Upper lobe of left lung (tissue), 6 donors: ENCODE results near the gene M1AP. TPM values are rescaled to one million over a fixed set of nuclear protein-coding genes. Genes with fewer than 3 reads are reported as not detected.

Source experiments
- ATAC-seq, 2 donors: fragments of 200-7000 bp; cut with Tn5 transposase; one replicate each; pipeline ENCODE4 v1.9.1; 2022; ENCODE audit warnings: mild to moderate bottlenecking in 2 of 2, moderate library complexity in 2 of 2; ENCODE audit not compliant: low FRiP score in 2 of 2
- DNase-seq, 2 donors: peaks; one replicate each; pipeline ENCODE4 v3.0.0-alpha.2; 2019 to 2020
- H3K27ac ChIP-seq, 4 donors: fragments of 200-600 bp; sonication (generic); one replicate each; pipeline ENCODE4 v1.5.1; 2016 to 2019
- H3K27me3 ChIP-seq, 4 donors: fragments of 200-600 bp; sonication (generic); one replicate each; pipeline ENCODE4 v1.5.1; 2017 to 2019
- H3K36me3 ChIP-seq, 4 donors: fragments of 200-600 bp; sonication (generic); one replicate each; pipeline ENCODE4 v1.5.1; 2016 to 2019
- H3K4me1 ChIP-seq, 4 donors: fragments of 200-600 bp; sonication (generic); one replicate each; pipeline ENCODE4 v1.5.1; 2018 to 2019
- H3K4me3 ChIP-seq, 4 donors: fragments of 200-600 bp; sonication (generic); one replicate each; pipeline ENCODE4 v1.5.1; 2017 to 2019; ENCODE audit warnings: mild to moderate bottlenecking in 2 of 4, moderate library complexity in 1 of 4
- H3K9me3 ChIP-seq, 4 donors: fragments of 200-600 bp; sonication (generic); one replicate each; pipeline ENCODE4 v1.5.1; 2018 to 2019
- EP300 ChIP-seq, 4 donors: sonication (generic); formaldehyde crosslinking; IDR thresholded peaks; one replicate each; pipeline ENCODE4 v1.5.1; 2017; ENCODE audit warnings: antibody characterized with exemption in 4 of 4, control low read depth in 2 of 4
- POLR2A ChIP-seq, 4 donors: fragments of 450-650 bp; IDR thresholded peaks; one replicate each; pipeline ENCODE4 v1.5.1; 2016 to 2017; ENCODE audit warnings: antibody characterized with exemption in 4 of 4, mild to moderate bottlenecking in 2 of 4
- POLR2AphosphoS5 ChIP-seq, 2 donors: sonication (generic); formaldehyde crosslinking; IDR thresholded peaks; one replicate each; pipeline ENCODE4 v1.5.1; 2017; ENCODE audit warnings: antibody characterized with exemption in 2 of 2
- WGBS, 2 donors: methylation state at CpG; one replicate each; pipeline ENCODE4 v1.1.5; 2017 to 2018; 5-methylcytosine and 5-hydroxymethylcytosine counted together
- total RNA-seq, 6 donors: library from RNA; depleted of rRNA in 4 of 6; stranded (reverse); fragments of >200 nt in 4 of 6; gene quantifications; one replicate each; pipeline versions ENCODE4 v1.1.0 to v1.2.1, GENCODE V29; 2016 to 2021
- TF ChIP-seq, protein P1 (sequence below), 6 experiments: fragments of 450-650 bp in 4 of 6; fragments of 200-600 bp in 2 of 6; sonication (generic) in 2 of 6; IDR thresholded peaks; one replicate each; pipeline ENCODE4 v1.5.1; 2016 to 2019; ENCODE audit warnings: antibody characterized with exemption in 6 of 6
- donor health status: DM: no; HTN: no; CAD: no; lungs with moderate emphysema.
- donor health status: DM: no; HTN: yes; CAD: no; lungs with severe emphysema.

The M1AP gene
- 1 to 10 TPM in 3 of 6 donors, under 1 TPM in 1, not detected in 2; 0.91 to 6.3 (median 2.2) TPM for total RNA-seq

DNA sequence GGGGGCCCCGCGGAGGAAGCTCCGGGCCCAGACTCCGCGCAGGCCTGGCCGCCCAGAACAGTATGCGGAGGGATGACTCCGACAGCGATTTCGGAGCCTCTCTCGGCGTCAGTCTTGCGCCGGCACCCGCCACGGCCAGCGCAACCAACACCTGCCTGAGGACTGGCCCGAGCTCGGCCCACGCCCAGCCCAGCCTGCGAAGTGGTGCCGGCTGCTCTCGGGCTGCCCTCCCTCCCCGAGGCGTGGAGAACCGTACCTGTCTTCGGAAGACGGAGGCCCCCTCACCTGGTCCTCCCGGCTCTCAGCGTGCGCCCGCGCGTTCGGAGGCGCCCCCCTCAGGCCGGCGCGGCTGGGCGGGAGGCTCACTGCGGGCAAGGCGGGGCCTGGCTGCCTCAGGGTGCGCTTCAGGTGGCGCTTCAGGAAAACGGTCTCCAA is at the start of gene M1AP:
Gene M1AP (minus strand): TSS at position 322 of the 435 bp plus-strand sequence. CDS start 8,055 bp downstream, outside the sequence.
- 19 to 35% methylated on average over 8 to 31 of the region's 45 CpGs for WGBS, 2 donors
- no peaks in the 10 kb centered on the region for H3K36me3 ChIP-seq
- no peak for TF ChIP-seq EP300 (IDR thresholded peaks at IDR 0.05)
- no peak for TF ChIP-seq POLR2AphosphoS5 (IDR thresholded peaks at IDR 0.05)
- no peak for TF ChIP-seq POLR2A (IDR thresholded peaks at IDR 0.05)
- TF ChIP-seq, protein P1, sequence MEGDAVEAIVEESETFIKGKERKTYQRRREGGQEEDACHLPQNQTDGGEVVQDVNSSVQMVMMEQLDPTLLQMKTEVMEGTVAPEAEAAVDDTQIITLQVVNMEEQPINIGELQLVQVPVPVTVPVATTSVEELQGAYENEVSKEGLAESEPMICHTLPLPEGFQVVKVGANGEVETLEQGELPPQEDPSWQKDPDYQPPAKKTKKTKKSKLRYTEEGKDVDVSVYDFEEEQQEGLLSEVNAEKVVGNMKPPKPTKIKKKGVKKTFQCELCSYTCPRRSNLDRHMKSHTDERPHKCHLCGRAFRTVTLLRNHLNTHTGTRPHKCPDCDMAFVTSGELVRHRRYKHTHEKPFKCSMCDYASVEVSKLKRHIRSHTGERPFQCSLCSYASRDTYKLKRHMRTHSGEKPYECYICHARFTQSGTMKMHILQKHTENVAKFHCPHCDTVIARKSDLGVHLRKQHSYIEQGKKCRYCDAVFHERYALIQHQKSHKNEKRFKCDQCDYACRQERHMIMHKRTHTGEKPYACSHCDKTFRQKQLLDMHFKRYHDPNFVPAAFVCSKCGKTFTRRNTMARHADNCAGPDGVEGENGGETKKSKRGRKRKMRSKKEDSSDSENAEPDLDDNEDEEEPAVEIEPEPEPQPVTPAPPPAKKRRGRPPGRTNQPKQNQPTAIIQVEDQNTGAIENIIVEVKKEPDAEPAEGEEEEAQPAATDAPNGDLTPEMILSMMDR (IDR thresholded peaks at IDR 0.05), result no peak
- no peak within 1 kb of the TSS for H3K27ac ChIP-seq
- DNase-seq, result peak in 1 of 2 donors; percentile 82
- H3K9me3 ChIP-seq, result no peaks in the 10 kb centered on the region
- ATAC-seq, result peak in 1 of 2 donors; percentile 31
- peak within 1 kb of the TSS in 3 of 4 donors; percentile 1 to 22 (median 2) for H3K4me3 ChIP-seq
- H3K27me3 ChIP-seq, result peaks cover 0 to 5% (median 3%) of the 10 kb centered on the region in 4 donors
- peaks cover 0 to 9% (median 3%) of the 10 kb centered on the region in 4 donors for H3K4me1 ChIP-seq

- Histone ChIP-seq H3K27me3 (no peaks in the 10 kb centered on the region), H3K36me3 (no peaks in the 10 kb centered on the region), H3K9me3 (no peaks in the 10 kb centered on the region), H3K4me3 (no peak overlapping the region), H3K27ac (no peak overlapping the region), H3K4me1 (peaks cover 0 to 14% (median 10%) of the 10 kb centered on the region in 4 donors)
- TF ChIP-seq EP300 (IDR thresholded peaks at IDR 0.05), result no peak
- TF ChIP-seq, protein P1 (IDR thresholded peaks at IDR 0.05), result no peak
- no peak for TF ChIP-seq POLR2A (IDR thresholded peaks at IDR 0.05)
- no peak for TF ChIP-seq POLR2AphosphoS5 (IDR thresholded peaks at IDR 0.05)
- DNase-seq (no peak), ATAC-seq (no peak)
- WGBS, 2 donors, result 89 to 97% methylated on average over 2 of the region's 2 CpGs
Observed at GRCh38 chr2:74696829-74697228, 48.7 kb upstream of the M1AP start.

- Histone ChIP-seq H3K9me3 (no peaks in the 10 kb centered on the region), H3K4me1 (peaks cover 0 to 14% (median 10%) of the 10 kb centered on the region in 4 donors), H3K27me3 (no peaks in the 10 kb centered on the region), H3K36me3 (no peaks in the 10 kb centered on the region), H3K27ac (no peak overlapping the region), H3K4me3 (no peak overlapping the region)
- DNase-seq, result no peak
- ATAC-seq, result no peak
- WGBS, 2 donors, result 48 to 53% methylated on average over 4 of the region's 4 CpGs
- TF ChIP-seq EP300 (IDR thresholded peaks at IDR 0.05) (peak in 1 of 4 donors; percentile 41), POLR2A (IDR thresholded peaks at IDR 0.05) (no peak), POLR2AphosphoS5 (IDR thresholded peaks at IDR 0.05) (no peak)
- TF ChIP-seq, protein P1 (IDR thresholded peaks at IDR 0.05), result no peak
Observed at GRCh38 chr2:74695663-74696062, 47.5 kb upstream of the M1AP start.

GRCh38 chr2:74694281-74694680 is 46.2 kb upstream of the M1AP start:
- 34 to 52% methylated on average over 3 of the region's 3 CpGs for WGBS, 2 donors
- DNase-seq (no peak), ATAC-seq (no peak)

More at GRCh38 chr2:74694281-74694680, 46.2 kb upstream of the M1AP start:
- Histone ChIP-seq H3K4me3 (no peak overlapping the region), H3K36me3 (no peaks in the 10 kb centered on the region), H3K27me3 (no peaks in the 10 kb centered on the region), H3K4me1 (peaks cover 0 to 14% (median 10%) of the 10 kb centered on the region in 4 donors), H3K9me3 (no peaks in the 10 kb centered on the region), H3K27ac (no peak overlapping the region)
- TF ChIP-seq POLR2A (IDR thresholded peaks at IDR 0.05) (no peak), POLR2AphosphoS5 (IDR thresholded peaks at IDR 0.05) (no peak), EP300 (IDR thresholded peaks at IDR 0.05) (no peak)
- TF ChIP-seq, protein P1 (IDR thresholded peaks at IDR 0.05), result no peak
